A673 (cell line): ENCODE data around the gene MAP2K3. TPM values are rescaled to one million over a fixed set of nuclear protein-coding genes. Genes with fewer than 3 reads are reported as not detected.
"Not testable (repeated sequence)": the region's sequence is repeated elsewhere in the genome, so short reads cannot be mapped to it uniquely, and the experiment has no call there.

Experiments
- BruUV-seq: library from RNA; stranded (reverse); fragments of 400-500 nt; replicated peaks from 2 replicates; lab custom pipeline; 2021; lab: Mats Ljungman, UMichigan
- CTCF ChIA-PET: fragments of 300-600 bp; sonication (Branson Sonifier 250); formaldehyde crosslinking; loops from one replicate; lab custom pipeline; 2022; ENCODE audit warnings: antibody characterized with exemption; lab: Charles Lee
- POLR2A ChIA-PET: fragments of 300-600 bp; sonication (Branson Sonifier 250); formaldehyde crosslinking; loops from one replicate; lab custom pipeline; 2022; ENCODE audit warnings: antibody characterized with exemption; ENCODE audit not compliant: low non-redundant PET; lab: Charles Lee
- DNase-seq: peaks from one replicate; pipeline ENCODE4 v3.0.0-alpha.2; 2015; ENCODE audit warnings: low spot score
- H3K27ac ChIP-seq: fragments of 200-600 bp; sonication (generic); 2 replicates; pipeline ENCODE4 v1.5.1; 2016; ENCODE audit warnings: mixed run types, low read depth, mild to moderate bottlenecking, mixed read lengths, antibody characterized with exemption, low read length; ENCODE audit not compliant: poor library complexity, severe bottlenecking
- H3K27me3 ChIP-seq: fragments of 200-600 bp; sonication (generic); replicated peaks from 2 replicates; pipeline ENCODE4 v1.6.1; 2017; ENCODE audit warnings: mixed run types, low read depth, mild to moderate bottlenecking, mixed read lengths, antibody characterized with exemption, low read length; ENCODE audit not compliant: insufficient read depth, poor library complexity
- H3K36me3 ChIP-seq: fragments of 200-600 bp; sonication (generic); 2 replicates; pipeline ENCODE4 v1.6.1; 2016; ENCODE audit warnings: mixed run types, mild to moderate bottlenecking, mixed read lengths, antibody characterized with exemption, low read length; ENCODE audit not compliant: insufficient read depth, poor library complexity, severe bottlenecking
- H3K4me1 ChIP-seq: fragments of 200-600 bp; sonication (generic); 2 replicates; pipeline ENCODE4 v1.6.1; 2017; ENCODE audit warnings: mixed run types, mild to moderate bottlenecking, mixed read lengths, antibody characterized with exemption, low read length; ENCODE audit not compliant: insufficient read depth, poor library complexity, severe bottlenecking
- H3K4me3 ChIP-seq: fragments of 200-600 bp; sonication (generic); 2 replicates; pipeline ENCODE4 v1.5.1; 2016; ENCODE audit warnings: low read depth, mixed run types, mild to moderate bottlenecking, mixed read lengths, low read length; ENCODE audit not compliant: poor library complexity, severe bottlenecking
- H3K9me3 ChIP-seq: fragments of 200-600 bp; sonication (generic); 2 replicates; pipeline ENCODE4 v1.6.1; 2016; ENCODE audit warnings: mixed run types, low read depth, mild to moderate bottlenecking, mixed read lengths, antibody characterized with exemption, low read length; ENCODE audit not compliant: poor library complexity, severe bottlenecking
- intact Hi-C: fragments of 100-400 bp; cut with micrococcal nuclease; formaldehyde crosslinking; loops from one replicate; pipeline ENCODE4 v1.10.0; 2022; ENCODE audit not compliant: unreplicated experiment
- total RNA-seq: library from RNA; stranded (reverse); gene quantifications from 2 replicates; pipeline ENCODE4 v1.2.3, GENCODE V29; 2021

MAP2K3 gene
- total RNA-seq, 1 experiment from 2014 or later = 44.0 TPM

- DNase-seq = peak; percentile 13
- BruUV-seq, intact Hi-C loops, POLR2A ChIA-PET, H3K36me3 ChIP-seq, H3K4me1 ChIP-seq, H3K9me3 ChIP-seq, H3K27me3 ChIP-seq, CTCF ChIA-PET, H3K27ac ChIP-seq, H3K4me3 ChIP-seq: not testable (repeated sequence)
Observed at GRCh38 chr17:21306611-21307272, 22.2 kb downstream of the MAP2K3 start.

GRCh38 chr17:21307273-21307625 is 22.7 kb downstream of the MAP2K3 start:
- CTCF ChIA-PET, H3K4me3 ChIP-seq, POLR2A ChIA-PET, H3K4me1 ChIP-seq, DNase-seq, intact Hi-C loops, H3K27ac ChIP-seq, H3K36me3 ChIP-seq, H3K9me3 ChIP-seq, H3K27me3 ChIP-seq, BruUV-seq: not testable (repeated sequence)

GRCh38 chr17:21308931-21309381 is 24.4 kb downstream of the MAP2K3 start:
- H3K4me3 ChIP-seq, CTCF ChIA-PET, intact Hi-C loops, H3K9me3 ChIP-seq, DNase-seq, H3K27me3 ChIP-seq, POLR2A ChIA-PET, H3K36me3 ChIP-seq, H3K27ac ChIP-seq, BruUV-seq, H3K4me1 ChIP-seq: not testable (repeated sequence)

- H3K27ac ChIP-seq, H3K27me3 ChIP-seq, H3K4me3 ChIP-seq, H3K4me1 ChIP-seq, POLR2A ChIA-PET, H3K9me3 ChIP-seq, BruUV-seq, DNase-seq, intact Hi-C loops, CTCF ChIA-PET, H3K36me3 ChIP-seq: not testable (repeated sequence)
Observed at GRCh38 chr17:21310061-21310765, 25.7 kb downstream of the MAP2K3 start.

GRCh38 chr17:21310766-21311602 is 26.5 kb downstream of the MAP2K3 start:
- BruUV-seq, H3K9me3 ChIP-seq, H3K4me3 ChIP-seq, DNase-seq, H3K4me1 ChIP-seq, intact Hi-C loops, H3K27me3 ChIP-seq, CTCF ChIA-PET, H3K27ac ChIP-seq, H3K36me3 ChIP-seq, POLR2A ChIA-PET: not testable (repeated sequence)
